ENCODE results near the gene DUSP22. TPM values are rescaled to one million over a fixed set of nuclear protein-coding genes. Genes with fewer than 3 reads are reported as not detected.

DUSP22 gene
- total RNA-seq, 1 experiment from 2014 or later = 11.5 TPM

GRCh38 chr6:336159-337114 is 44.1 kb downstream of the DUSP22 start:
- DNase-seq (ENCODE audit: low read depth) = no peak

- no peak for DNase-seq (ENCODE audit: low read depth)
Observed at GRCh38 chr6:337805-338368, 45.6 kb downstream of the DUSP22 start.

- no peak for DNase-seq (ENCODE audit: low read depth)
Observed at GRCh38 chr6:338815-339262, 46.6 kb downstream of the DUSP22 start.

GRCh38 chr6:339480-339879 is 47.2 kb downstream of the DUSP22 start:
- no peak for DNase-seq (ENCODE audit: low read depth)

GRCh38 chr6:340186-340955 is 48.1 kb downstream of the DUSP22 start:
- DNase-seq (ENCODE audit: low read depth) = no peak

GRCh38 chr6:340991-341827 is 48.9 kb downstream of the DUSP22 start:
- peak; percentile 69 for DNase-seq (ENCODE audit: low read depth)

- no peak for DNase-seq (ENCODE audit: low read depth)
Observed at GRCh38 chr6:341914-342831, 49.9 kb downstream of the DUSP22 start.

- DNase-seq (ENCODE audit: low read depth) = no peak
Observed at GRCh38 chr6:342832-343179, 50.5 kb downstream of the DUSP22 start.

- no peak for DNase-seq (ENCODE audit: low read depth)
Observed at GRCh38 chr6:343226-343935, 51.1 kb downstream of the DUSP22 start.

- DNase-seq (ENCODE audit: low read depth) = no peak
Observed at GRCh38 chr6:343960-344815, 51.9 kb downstream of the DUSP22 start.

- DNase-seq (ENCODE audit: low read depth) = no peak
Observed at GRCh38 chr6:344816-345340, 52.6 kb downstream of the DUSP22 start.

- DNase-seq (ENCODE audit: low read depth) = no peak
Observed at GRCh38 chr6:345747-346385, 53.6 kb downstream of the DUSP22 start.

- no peak for DNase-seq (ENCODE audit: low read depth)
Observed at GRCh38 chr6:346386-347030, 54.2 kb downstream of the DUSP22 start.

- DNase-seq (ENCODE audit: low read depth) = no peak
Observed at GRCh38 chr6:347232-347631, 54.9 kb downstream of the DUSP22 start.

GRCh38 chr6:347951-348859 is 55.9 kb downstream of the DUSP22 start:
- no peak for DNase-seq (ENCODE audit: low read depth)

GRCh38 chr6:348860-349396 is 56.6 kb downstream of the DUSP22 start:
- DNase-seq (ENCODE audit: low read depth) = no peak

Data from HT1080 (cell line).